GM19452 (cell line): ENCODE results near the gene CDH3.
"Not testable (repeated sequence)": the region's sequence is repeated elsewhere in the genome, so short reads cannot be mapped to it uniquely, and the experiment has no call there.

ENCODE experiments used
- ATAC-seq: cut with Tn5 transposase; IDR thresholded peaks from one replicate; pipeline ENCODE4 v1.9.1; 2021; ENCODE audit not compliant: unreplicated experiment

The CDH3 gene

DNA sequence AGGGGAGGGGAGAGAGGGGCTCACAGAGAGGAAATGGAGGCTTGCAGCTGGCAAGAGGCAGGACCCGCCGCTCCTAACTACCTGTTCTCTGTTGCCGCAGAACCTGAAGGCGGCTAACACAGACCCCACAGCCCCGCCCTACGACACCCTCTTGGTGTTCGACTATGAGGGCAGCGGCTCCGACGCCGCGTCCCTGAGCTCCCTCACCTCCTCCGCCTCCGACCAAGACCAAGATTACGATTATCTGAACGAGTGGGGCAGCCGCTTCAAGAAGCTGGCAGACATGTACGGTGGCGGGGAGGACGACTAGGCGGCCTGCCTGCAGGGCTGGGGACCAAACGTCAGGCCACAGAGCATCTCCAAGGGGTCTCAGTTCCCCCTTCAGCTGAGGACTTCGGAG, 53.0 kb downstream of the CDH3 start:
- no peak for ATAC-seq

DNA sequence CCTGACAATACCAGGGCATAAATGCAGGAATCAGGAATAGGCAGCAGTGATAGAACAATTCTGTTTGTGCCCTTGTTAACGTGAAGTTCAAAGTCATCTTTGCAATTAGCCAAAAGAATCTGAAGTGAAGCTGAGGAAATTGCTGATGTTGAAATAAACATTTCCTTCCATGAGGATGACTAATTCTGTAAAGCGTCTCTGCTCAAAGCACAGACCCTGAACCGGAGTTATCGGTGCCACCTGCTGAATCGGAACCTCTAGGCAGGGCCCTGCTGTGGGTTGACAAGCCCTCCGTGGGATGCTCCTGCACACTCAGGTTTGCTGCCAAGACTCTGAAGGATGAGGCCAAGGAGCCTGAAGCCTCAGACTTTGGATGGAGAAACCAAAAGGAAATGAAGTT, 55.0 kb downstream of the CDH3 start:
- no peak for ATAC-seq

DNA sequence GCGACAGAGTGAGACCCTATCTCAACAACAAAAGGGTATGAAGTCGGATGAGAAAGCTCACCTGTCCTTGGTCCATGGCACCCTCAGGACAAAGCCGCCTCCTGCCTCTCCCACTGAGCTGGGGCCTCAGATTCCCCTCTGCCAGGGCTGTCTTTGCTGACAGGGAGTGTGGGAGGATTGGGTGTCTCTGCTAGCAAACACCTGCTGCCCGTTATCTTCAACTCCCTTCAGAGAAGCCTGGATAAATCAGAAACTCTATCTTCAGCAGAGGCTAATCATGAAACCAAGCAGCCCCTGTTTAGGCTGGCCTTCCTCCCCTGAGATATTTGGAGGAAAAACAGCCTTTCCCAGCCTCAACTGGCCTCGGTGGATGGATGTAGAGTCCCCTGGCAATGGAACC, 55.7 kb downstream of the CDH3 start:
- no peak for ATAC-seq

DNA sequence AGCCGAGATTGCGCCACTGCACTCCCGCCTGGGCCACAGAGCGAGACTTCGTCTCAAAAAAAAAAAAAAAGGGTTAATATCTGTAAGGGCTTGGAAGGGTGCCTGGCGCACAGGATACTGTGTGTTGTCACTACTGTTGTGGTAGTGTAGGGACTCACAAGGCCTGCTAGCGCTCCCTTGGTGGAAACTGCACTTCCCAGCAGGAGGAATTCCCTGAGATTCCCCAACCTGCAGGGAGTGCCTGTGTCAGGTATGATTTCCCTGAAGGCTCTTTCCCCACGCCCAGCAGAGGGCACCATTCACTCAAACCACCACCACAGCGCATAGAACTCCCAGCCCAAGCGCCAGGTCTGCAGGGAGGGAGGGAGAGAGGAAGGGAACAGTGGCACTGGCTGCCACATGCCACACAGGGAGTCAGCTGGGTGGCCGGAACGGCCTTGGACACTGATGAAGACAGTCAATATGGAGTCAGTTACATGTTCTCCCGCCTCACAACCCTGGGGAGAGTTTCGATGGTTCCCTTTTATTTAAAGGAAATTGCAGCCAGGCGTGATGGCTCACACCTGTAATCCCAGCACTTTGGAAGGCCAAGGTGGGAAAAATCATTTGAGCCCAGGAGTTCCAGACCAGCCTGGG, 59.2 kb downstream of the CDH3 start:
- ATAC-seq: no peak

DNA sequence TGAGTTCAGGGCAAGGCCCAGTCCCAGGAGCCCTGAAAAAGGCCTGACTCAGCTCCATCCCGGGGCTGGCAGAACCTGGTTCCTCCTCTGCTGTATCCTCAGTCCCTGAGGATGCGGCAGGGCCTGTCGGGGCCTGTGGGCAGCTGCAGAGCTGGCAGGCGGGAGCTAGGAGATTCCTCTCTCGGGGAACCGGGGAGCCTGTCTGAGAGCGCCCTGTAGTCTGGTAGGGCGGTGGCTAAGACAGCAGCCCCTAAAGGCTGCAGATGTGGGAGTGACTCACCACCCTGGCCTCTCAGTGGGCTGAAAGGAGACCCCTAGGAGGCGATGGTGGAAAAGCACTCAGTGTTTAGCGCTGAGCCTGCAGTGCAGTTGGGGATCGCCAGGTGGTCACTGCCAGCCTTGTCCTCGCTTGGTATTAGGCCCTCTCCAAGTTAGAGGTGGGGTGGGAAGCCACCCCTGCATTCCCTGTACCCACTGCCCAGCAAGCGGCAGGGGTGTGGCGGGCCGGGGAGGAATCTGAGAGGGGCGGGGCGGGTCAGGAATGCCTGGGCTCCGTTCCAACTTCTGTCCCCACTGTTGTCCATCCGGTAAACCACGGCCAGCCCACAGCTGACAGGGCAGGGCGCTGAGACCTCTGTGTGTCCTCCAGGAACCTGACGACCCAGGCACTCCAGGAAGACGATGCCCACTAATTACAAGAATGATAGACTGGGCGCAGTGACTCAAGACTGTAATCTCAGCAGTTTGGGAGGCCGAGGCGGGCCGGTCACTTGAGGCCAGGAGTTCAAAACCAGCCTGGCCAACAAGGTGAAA, 62.4 kb downstream of the CDH3 start:
- ATAC-seq: no peak

DNA sequence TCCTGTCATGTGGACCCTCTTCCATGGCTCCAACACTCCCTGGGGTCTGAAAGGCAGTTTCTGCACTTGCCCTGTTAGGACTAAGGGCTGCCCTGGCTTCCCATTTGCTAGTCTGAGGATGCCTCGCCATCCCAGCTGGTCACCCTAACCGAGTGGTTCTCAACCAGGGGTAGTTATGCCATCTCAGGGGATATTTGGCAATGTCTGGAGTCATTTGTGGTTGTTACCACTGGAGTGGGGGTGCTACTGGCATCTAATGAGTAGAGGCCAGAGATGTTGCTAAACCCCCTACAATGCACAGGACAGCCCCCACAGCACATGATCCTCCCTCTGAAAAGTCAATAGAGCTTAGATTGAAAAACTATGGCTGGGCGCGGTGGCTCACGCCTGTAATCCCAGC, 65.1 kb downstream of the CDH3 start:
- no peak for ATAC-seq

DNA sequence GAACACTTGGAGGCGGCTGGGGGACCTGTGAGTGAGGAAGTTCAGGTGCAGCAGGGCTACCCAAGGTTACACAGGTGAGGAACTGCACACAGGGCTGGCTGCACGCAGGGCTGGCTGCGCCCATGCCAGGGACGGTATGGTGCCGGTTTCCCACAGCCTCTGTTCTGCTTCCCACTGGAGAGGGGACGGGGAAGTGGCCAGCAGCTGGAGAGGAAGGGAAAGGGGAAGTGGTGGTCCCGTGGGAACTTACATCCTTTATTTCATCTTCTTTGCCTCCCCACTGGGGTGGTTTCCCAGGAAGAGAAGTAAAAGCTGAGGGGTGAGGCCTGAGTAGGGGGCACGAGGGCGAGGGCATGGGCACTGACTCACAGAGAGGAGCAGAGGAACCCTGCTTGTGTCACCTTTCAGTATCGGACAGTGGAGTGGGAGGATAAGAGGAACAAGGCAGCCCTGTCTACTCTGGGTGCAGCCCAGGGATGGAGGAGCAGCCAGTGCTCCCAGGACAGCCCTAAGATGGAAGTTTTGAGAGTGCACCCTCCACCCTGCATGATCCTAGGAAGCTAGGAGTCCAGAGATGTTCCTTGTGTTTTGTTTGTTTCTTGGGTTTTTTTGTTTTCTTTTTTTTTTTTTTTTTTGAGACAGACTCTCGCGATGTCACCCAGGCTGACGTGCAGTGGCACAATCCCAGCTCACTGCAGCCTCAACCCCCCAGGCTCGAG, 66.5 kb downstream of the CDH3 start:
- ATAC-seq: no peak

DNA sequence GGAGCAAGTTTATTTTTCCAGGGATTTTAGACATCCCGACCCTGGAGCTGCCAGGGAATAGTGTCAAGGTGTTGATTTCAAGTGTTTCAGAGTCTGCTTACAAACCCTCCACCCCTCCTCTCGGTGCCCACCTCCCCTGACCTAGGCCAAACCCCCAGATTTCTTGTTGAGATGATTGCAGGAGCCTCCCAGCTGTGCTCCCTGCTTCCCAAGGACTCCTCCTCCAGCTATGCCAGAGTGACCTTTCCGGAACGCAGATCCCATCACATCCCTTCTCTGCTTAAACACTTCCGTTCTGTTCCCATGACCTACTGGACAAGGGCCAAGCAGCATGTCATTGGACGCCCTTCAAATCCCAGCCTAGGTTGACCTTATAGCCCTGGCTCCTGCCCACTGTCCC, 68.3 kb downstream of the CDH3 start:
- no peak for ATAC-seq

DNA sequence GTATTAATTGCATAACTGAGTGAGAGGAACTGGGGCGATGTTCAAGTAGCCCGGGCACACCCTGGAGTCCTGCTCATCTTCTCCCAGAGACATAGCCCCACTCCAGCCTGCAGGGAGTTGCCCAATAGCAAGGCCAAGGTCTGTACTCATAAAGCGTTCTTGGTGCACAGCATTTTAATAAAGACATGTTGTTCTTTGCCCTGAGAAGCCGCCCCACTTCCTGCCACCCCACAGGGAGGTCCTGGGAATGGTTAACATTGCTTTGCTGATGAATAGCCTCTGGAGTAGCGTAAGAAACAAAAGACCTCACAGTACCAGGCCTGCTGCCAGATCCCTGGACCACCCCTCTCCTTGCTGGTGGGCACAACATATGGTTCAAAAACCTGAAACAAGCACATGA, 70.4 kb downstream of the CDH3 start:
- no peak for ATAC-seq

DNA sequence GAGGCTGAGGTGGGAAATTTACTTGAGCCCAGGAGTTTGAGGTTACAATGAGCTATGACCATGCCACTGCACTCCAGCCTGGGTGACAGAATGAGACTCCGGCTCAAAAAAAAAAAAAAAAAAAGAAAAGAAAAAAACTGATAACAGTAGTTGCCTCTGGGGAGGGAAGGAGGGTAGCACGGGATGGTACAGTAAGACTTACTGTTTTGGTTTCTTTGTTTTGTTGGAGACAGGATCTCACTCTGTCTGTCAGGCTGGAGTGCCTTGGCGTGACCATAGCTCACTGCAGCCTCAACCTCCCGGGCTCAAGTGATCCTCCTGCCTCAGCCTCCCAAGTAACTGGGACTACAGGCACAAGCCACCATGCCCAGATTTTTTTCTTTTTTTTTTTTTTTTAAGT, 71.4 kb downstream of the CDH3 start:
- ATAC-seq: not testable (repeated sequence)

DNA sequence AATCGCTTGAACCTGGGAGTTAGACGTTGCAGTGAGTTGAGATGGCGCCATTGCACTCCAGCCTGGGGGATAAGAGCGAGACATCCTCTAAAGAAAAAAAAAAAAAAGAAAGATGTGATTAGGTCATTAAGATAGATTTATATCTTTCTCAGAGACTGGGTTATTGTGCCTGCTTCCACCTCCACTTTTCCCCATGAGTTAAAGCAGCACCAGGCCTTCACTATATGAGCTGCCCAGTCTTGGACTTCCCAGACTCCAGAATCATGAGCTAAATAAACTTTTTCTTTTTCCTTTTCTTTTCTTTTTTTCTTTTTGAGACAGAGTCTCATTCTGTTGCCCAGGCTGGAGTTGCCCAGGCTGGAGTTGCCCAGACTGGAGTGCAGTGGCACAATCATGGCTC, 72.6 kb downstream of the CDH3 start:
- ATAC-seq: no peak

DNA sequence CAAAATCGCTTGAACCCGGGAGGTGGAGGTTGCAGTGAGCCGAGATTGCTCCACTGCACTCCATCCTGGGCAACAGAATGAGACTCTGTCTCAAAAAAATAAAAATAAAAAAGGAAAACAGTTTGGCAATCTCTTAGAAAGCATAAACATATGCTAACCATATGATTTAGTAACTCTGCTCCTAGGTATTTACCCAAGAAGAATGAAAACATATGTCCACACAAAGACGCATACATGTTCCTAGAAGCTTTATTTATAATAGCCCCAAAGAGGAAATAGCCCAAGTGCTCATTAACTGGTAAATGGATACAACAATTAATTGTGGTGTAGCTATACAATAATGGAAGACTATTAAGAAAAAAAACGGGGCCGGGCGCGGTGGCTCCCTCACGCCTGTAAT, 73.5 kb downstream of the CDH3 start:
- ATAC-seq: no peak

DNA sequence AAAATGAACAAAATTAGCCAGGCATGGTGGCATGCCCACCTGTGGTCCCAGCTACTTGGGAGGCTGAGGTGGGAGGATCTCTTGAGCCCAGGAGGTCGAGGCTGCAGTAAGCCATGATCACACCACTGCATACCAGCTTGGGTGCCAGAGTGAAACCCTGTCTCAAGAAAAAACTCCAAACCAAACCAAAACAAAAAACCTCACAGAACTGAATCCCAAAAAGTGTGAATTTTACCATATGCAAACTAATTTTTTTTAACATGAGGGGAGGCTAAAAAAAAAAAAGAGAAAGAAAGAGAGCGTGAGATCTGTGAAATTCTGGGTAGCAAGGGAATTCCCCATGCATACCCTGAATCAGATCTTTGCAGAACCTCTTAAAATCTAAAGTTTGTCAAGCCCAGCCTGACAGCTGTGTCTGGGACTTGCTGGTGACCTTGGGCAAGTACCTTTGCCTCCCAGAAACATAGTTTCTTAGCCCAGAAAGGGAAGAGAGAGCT, 74.9 kb downstream of the CDH3 start:
- ATAC-seq: peak; percentile 86

DNA sequence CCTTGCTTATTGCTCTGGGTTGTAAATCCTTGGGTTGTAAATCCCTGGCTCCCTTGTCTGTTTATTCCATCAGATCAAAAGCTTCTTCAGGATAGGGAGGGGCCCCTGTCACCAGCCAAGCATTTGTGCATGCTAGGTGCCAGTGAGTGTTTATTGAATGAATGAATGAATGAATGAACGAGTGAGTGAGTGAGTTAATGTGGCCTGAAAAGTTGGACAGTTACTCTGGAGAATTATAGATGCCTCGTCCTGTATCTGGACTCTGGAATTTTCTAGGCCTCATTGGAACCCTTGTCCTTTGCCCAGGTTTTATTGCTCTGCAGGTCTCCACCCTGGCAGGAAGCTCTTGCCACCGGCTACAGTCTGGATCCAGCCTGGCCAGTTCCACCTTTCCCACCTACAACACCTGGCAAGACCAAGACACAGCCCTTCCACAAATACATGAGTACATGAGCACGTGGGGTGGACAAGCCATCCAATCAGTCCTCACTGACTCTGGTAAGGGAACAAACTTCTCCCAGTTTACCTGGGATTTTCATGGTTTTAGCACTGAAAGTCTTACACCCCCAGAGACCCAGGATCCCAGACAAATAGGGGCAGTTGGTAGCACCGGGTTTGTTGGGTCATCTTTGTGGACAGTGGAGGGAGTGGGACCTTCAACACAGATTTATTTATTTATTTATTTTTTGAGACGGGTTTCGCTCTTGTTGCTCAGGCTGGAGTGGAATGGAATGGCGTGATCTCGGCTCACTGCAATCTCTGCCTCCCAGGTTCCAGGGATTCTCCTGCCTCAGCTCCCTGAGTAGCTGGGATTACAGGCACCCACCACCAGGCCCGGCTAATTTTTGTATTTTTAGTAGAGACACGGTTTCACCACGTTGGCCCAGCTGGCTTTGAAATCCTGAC, 77.3 kb downstream of the CDH3 start:
- no peak for ATAC-seq

DNA sequence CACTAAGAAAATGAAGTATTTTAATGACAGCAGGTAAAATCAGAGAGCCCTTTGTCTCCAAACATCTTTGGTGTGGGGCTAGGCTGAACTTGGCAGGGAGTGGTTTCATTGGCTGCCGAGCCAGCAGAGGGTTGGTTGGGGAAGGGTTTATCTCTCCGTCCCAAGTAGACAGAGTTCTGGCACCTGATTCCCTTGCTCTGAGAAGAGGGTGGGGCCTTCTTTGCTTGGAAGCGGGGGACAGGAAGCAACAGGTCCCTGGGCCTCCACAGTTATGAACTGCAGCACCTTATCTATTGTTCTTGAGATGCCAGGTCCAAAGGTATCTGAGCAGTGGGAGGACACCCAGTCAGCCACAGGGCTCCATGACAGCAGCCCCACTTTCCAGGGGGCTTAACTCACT, 79.7 kb downstream of the CDH3 start:
- no peak for ATAC-seq

DNA sequence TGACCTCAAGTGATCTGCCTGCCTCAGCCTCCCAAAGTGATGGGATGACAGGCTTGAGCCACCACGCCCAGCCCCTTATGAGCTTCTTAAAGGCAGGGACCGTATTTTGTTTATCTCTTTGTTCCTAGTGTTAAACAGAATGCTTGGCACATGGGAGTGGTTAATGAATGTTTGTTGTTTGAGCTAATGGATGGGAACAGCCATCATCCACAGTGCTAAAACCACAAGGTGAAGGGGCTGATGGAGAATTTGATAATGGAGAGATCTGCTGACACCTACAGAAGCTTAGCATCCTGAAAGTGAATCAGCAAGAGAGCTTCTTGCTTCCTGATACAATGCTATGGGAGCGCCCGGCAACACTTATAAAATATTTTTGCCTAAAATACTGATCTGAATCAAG, 83.4 kb downstream of the CDH3 start:
- no peak for ATAC-seq

DNA sequence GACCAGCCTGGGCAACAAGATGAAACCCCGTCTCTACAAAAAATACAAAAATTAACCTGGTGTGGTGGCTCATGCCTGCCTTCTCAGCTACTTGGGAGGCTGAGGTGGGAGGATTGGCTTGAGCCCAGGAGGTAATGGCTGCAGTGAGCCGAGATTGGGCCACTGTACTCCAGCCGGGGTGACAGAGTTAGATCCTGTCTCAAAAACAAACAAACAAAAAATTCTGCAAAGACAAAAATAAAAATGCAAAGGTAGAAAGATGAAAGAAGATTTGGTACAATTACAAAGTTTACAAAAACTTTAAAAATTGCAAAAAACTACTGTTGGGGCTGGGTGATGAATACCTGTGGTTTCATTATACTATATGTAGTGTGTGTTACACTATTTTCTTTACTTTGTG, 86.5 kb downstream of the CDH3 start:
- no peak for ATAC-seq

DNA sequence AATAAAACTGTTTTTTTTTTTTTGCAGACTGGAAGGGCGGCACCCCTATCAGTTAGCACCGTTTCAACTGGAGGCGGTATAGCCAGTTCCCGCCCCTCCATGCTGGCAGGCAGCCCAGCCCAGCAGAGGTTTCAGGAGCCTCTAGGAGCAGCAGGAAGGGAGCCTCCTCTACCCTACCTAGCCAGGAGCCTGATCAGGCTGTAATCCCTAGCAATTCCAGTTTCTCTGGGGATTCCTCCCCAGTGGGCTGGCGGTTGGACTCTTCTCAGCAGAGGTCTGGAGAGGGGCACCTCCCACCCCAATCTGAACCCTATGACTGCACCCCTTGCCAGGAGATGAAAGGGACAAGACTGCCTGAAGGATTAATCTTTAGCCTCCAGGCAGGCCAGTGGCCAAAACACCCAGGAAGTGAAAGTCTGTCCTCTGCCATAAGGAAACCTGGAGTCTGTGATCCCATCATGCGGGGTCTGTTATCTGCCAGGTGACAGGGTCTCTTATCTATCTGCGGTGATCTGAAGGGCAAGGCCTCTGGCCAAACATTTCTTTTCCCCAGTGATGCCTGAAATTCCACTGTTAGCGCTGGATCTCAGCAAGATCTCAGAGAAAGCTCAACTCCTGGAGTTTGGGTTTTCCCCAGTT, 87.1 kb downstream of the CDH3 start:
- ATAC-seq: no peak

DNA sequence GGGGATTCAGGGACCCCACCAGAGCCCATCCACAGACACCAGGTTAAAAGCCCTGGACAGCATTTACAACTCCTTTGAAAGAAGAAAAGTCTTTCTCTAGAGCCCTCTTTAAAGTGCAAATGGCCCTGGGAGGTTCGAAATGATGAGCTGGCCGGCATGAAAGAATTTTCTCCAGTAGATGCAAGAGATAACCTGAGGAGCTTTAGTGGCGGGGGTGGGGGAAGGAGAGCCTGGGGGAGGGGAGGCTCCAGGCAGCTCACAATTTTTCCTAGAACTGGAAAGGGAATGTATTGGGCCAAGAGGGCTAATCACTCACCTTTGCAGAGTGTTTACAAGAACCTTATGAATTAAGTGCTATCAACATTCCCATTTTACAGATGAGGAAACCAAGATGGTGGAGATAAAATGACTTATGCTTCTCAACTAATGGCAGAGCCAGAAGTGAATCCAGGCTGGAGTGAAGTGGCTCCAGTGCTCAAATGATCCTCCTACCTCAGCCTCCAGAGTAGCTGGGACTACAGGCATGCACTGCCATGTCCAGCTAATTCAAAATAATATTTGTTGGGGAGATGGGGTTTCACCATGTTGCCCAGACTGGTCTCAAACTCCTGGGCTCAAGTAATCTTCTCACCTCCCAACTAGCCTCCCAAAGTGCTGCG, 87.8 kb downstream of the CDH3 start:
- no peak for ATAC-seq

DNA sequence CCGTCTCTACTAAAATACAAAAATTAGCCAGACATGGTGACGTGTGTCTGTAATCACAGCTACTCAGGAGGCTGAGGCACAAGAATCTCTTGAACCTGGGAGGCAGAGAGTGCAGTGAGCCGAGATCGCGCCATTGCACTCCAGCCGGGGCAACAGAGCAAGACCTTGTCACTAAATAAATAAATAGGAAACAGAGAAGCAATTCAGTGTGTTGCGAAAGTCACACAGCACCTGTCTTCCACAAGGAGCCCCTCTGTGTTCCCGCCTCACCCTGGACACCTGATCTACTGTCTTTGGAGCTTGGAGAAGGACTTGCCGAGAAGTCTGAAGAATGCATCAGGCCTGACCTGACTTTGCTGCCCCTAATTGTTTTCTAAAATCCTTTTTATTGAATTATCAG, 88.5 kb downstream of the CDH3 start:
- no peak for ATAC-seq
